ENCODE measurements around the gene EXOSC3. TPM values are rescaled to one million over a fixed set of nuclear protein-coding genes. Genes with fewer than 3 reads are reported as not detected.
"Not testable (repeated sequence)": the region's sequence is repeated elsewhere in the genome, so short reads cannot be mapped to it uniquely, and the experiment has no call there.

The EXOSC3 gene
- total RNA-seq, 6 donors from 2014 or later, result 8.0 to 49.8 (median 35.1) TPM

DNA sequence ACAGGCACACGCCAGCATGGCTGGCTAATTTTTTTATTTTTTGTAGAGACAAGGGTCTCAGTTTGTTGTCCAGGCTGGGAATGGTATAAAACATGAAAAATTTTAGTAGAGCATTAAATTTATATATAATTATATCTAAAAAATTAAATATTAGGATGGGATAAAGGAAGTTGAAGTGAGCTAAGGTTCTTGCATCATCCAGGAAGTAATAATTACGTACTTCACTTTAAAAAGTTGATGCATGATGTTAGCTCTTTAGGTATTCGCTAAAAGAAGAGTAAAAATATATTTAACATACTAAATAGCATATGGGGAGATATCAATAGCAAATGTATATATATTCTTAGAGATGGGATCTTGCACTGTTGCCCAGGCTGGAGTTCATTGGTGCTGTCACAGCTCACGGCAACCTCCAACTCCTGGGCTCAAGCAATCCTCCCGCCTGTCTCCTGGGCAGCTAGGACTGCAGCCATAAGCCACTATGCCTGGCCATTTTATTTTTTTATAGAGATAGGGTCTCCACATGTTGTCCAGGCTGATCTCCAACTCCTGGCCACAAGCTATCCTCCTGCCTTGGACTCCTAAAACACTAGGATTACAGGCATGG lies 28.0 kb upstream of the EXOSC3 start:
- TF ChIP-seq POLR2A (IDR thresholded peaks at IDR 0.05), result no peak
- TF ChIP-seq, protein P1, sequence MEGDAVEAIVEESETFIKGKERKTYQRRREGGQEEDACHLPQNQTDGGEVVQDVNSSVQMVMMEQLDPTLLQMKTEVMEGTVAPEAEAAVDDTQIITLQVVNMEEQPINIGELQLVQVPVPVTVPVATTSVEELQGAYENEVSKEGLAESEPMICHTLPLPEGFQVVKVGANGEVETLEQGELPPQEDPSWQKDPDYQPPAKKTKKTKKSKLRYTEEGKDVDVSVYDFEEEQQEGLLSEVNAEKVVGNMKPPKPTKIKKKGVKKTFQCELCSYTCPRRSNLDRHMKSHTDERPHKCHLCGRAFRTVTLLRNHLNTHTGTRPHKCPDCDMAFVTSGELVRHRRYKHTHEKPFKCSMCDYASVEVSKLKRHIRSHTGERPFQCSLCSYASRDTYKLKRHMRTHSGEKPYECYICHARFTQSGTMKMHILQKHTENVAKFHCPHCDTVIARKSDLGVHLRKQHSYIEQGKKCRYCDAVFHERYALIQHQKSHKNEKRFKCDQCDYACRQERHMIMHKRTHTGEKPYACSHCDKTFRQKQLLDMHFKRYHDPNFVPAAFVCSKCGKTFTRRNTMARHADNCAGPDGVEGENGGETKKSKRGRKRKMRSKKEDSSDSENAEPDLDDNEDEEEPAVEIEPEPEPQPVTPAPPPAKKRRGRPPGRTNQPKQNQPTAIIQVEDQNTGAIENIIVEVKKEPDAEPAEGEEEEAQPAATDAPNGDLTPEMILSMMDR (IDR thresholded peaks at IDR 0.05), result no peak
- no peak for TF ChIP-seq POLR2AphosphoS5 (IDR thresholded peaks at IDR 0.05)
- no peak for TF ChIP-seq EP300 (IDR thresholded peaks at IDR 0.05)
- no peaks in the 10 kb centered on the region for H3K9me3 ChIP-seq
- ATAC-seq (ENCODE audit: low FRiP score in 2 of 2), result no peak
- no peak for DNase-seq
- no peaks in the 10 kb centered on the region for H3K27me3 ChIP-seq
- peaks cover 0 to 2% (median under 1%) of the 10 kb centered on the region in 4 donors for H3K36me3 ChIP-seq
- H3K4me3 ChIP-seq, result no peak overlapping the region
- peak overlapping the region in 1 of 4 donors; percentile 70 for H3K27ac ChIP-seq
- H3K4me1 ChIP-seq, result peaks cover 0 to 4% (median 0%) of the 10 kb centered on the region in 4 donors
- WGBS, 2 donors, result 69 to 89% methylated on average over 5 of the region's 5 CpGs

DNA sequence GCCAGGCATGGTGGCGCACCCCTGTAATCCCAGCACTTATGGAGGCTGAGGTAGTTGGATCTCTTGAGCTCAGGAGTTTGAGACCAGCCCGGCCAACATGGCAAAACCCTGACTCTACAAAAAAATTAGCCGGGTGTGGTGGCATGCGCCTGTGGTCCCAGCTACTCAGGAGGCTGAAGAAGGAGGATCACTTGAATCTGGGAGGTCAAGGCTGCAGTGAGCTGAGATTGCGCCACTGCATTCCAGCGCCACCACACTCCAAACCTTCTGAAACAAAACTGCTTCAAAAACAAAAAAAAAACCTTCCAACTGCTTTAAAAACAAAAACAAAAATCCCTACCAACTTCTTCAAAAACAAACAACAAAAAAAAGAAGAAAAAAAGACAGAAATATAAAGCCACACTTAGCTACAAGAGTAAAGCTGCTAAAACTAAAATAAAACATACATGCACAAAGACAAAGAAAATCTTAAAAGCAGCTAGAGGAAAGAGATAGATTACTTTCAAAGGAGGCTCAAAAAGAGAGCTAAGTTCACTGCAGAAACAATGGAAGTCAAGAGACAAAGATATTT lies 27.1 kb upstream of the EXOSC3 start:
- DNase-seq (no peak), ATAC-seq (ENCODE audit: low FRiP score in 2 of 2) (no peak)
- 91 to 98% methylated on average over 6 of the region's 6 CpGs for WGBS, 2 donors
- TF ChIP-seq POLR2A (IDR thresholded peaks at IDR 0.05) (no peak), EP300 (IDR thresholded peaks at IDR 0.05) (no peak), POLR2AphosphoS5 (IDR thresholded peaks at IDR 0.05) (no peak)
- Histone ChIP-seq H3K9me3 (no peaks in the 10 kb centered on the region), H3K36me3 (peaks cover 0 to 5% (median 1%) of the 10 kb centered on the region in 4 donors), H3K27ac (no peak overlapping the region), H3K27me3 (no peaks in the 10 kb centered on the region), H3K4me3 (no peak overlapping the region), H3K4me1 (peaks cover 0 to 4% (median 0%) of the 10 kb centered on the region in 4 donors)

DNA sequence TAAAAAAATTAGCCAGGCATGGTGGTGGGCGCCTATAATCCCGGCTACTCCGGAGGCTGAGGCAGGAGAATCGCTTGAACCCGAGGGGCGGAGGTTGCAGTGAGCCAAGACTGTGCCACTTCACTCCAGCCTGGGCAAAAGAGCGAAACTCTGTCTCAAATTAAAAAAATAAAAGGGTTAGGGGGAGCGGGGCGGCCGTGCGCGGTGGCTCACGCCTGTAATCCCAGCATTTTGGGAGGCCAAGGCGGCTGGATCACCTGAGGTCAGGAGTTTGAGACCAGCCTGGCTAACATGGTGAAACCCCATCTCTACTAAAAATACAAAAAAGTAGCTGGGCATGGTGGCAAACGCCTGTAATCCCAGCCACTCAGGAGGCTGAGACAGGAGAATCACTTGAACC lies 24.8 kb upstream of the EXOSC3 start:
- H3K4me1 ChIP-seq; H3K27me3 ChIP-seq; H3K36me3 ChIP-seq; H3K9me3 ChIP-seq; H3K27ac ChIP-seq; H3K4me3 ChIP-seq; ATAC-seq (ENCODE audit: low FRiP score in 2 of 2): not testable (repeated sequence)
- DNase-seq, result peak in 1 of 2 donors; percentile 50
- WGBS, 2 donors, result 96 to 100% methylated on average over 15 of the region's 15 CpGs

DNA sequence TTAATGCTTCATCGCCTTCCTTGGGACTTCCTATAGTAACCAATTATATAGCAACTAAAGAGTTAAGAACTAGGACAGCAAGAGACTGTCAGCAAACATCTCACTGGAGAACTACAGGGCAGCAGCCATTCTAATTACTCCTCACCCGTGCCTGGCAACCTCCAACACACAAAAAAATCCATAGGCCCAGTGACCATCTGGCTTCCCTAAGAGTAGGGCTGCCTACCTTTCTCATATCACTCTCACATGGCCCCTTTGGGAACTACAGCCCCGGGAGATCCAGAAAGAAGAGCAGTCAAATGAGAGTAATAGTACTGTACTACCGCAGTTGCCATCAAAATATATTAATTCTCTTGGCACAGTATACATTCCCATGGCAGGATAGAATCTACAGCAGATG lies 21.4 kb upstream of the EXOSC3 start:
- DNase-seq (no peak), ATAC-seq (ENCODE audit: low FRiP score in 2 of 2) (no peak)
- no peaks in the 10 kb centered on the region for H3K9me3 ChIP-seq
- H3K27ac ChIP-seq, result no peak overlapping the region
- H3K27me3 ChIP-seq, result no peaks in the 10 kb centered on the region
- TF ChIP-seq POLR2A (IDR thresholded peaks at IDR 0.05), result no peak
- TF ChIP-seq EP300 (IDR thresholded peaks at IDR 0.05), result no peak
- no peak for TF ChIP-seq POLR2AphosphoS5 (IDR thresholded peaks at IDR 0.05)
- TF ChIP-seq, protein P1 (IDR thresholded peaks at IDR 0.05), result no peak
- no peak overlapping the region for H3K4me3 ChIP-seq
- 67 to 74% methylated on average over 4 of the region's 4 CpGs for WGBS, 2 donors
- H3K36me3 ChIP-seq, result peaks cover 0 to 5% (median 1%) of the 10 kb centered on the region in 4 donors
- H3K4me1 ChIP-seq, result peaks cover 16 to 29% (median 23%) of the 10 kb centered on the region in 4 donors

DNA sequence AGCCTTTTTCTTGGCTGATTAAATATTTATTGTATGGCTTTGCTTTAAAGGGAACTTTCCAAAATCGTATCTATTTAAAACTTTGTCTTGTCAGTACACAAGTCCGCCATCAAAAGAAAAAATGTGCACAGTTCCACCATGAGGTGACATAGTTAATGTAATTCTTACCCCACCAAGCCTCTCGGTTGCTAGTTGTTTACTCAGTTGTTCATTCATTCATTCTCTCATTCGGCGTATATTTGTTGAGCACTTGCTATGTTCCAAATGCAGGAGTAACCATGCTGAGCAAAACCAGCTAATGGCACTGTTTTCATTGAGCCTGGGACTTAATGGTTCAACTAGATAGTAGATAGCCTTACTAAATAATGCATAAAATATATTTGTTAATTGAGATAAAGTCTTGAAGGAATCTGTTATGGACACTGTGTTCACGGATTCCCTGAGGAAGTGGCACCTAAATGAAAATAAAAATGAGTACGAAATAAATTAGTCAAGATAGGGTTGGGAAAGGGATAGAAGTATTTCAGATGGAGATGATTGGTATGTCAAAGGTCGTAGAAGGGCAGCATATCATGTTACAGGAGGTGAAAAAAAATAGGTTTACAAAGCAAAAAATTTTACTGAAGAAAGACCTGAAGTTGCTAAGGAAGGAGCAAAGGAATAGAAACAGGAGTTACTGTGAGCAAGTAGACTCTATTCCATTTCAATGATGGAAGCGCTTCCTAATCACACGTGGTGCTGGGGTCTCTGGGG lies 17.3 kb upstream of the EXOSC3 start:
- peaks cover 0 to 5% (median 1%) of the 10 kb centered on the region in 4 donors for H3K27me3 ChIP-seq
- H3K9me3 ChIP-seq, result no peaks in the 10 kb centered on the region
- DNase-seq, result no peak
- peaks cover 21 to 37% (median 32%) of the 10 kb centered on the region in 4 donors for H3K4me1 ChIP-seq
- ATAC-seq (ENCODE audit: low FRiP score in 2 of 2), result no peak
- peak overlapping the region in 3 of 4 donors; percentile 95 to 99 (median 99) for H3K4me3 ChIP-seq
- H3K36me3 ChIP-seq, result no peaks in the 10 kb centered on the region
- WGBS, 2 donors, result 56 to 58% methylated on average over 10 of the region's 10 CpGs
- H3K27ac ChIP-seq, result peak overlapping the region in 1 of 4 donors; percentile 97
- TF ChIP-seq POLR2A (IDR thresholded peaks at IDR 0.05) (no peak), EP300 (IDR thresholded peaks at IDR 0.05) (no peak), POLR2AphosphoS5 (IDR thresholded peaks at IDR 0.05) (no peak)
- TF ChIP-seq, protein P1 (IDR thresholded peaks at IDR 0.05), result no peak

Measured in upper lobe of left lung (tissue), 6 donors.